Brain microvascular endothelial cell (primary cell): ENCODE measurements around the gene TMEM39B.

Experiments used
- DNase-seq: peaks from one replicate; pipeline ENCODE4 v3.0.0-alpha.2; 2020
- H3K27ac ChIP-seq: fragments of 250-450 bp; sonication (Bioruptor Pico); 2 replicates; pipeline ENCODE4 v1.5.1; 2020; ENCODE audit warnings: mild to moderate bottlenecking, moderate library complexity
- H3K27me3 ChIP-seq: fragments of 250-450 bp; sonication (Bioruptor Pico); replicated peaks from 2 replicates; pipeline ENCODE4 v1.5.1; 2020; ENCODE audit warnings: mild to moderate bottlenecking
- H3K36me3 ChIP-seq: fragments of 250-450 bp; sonication (Bioruptor Pico); replicated peaks from 2 replicates; pipeline ENCODE4 v1.5.1; 2020; ENCODE audit warnings: mild to moderate bottlenecking
- H3K4me3 ChIP-seq: 2 replicates; pipeline ENCODE4 v1.5.1; 2011; ENCODE audit warnings: low read depth, mild to moderate bottlenecking, control low read depth, low read length, moderate library complexity
- CTCF ChIP-seq: IDR thresholded peaks from 2 replicates; pipeline ENCODE4 v1.5.1; 2011; ENCODE audit warnings: low read depth, mild to moderate bottlenecking, moderate library complexity, low read length, control low read depth, inconsistent platforms; ENCODE audit errors: missing control alignments
- in situ Hi-C: cut with HindIII; loops from 2 replicates; pipeline ENCODE4 v1.10.0; 2017; ENCODE audit warnings: low sequenced_read_pairs, low pct_ligation_motif_present

The TMEM39B gene

GRCh38 chr1:32032275-32032615 is 40.5 kb upstream of the TMEM39B start:
- Histone ChIP-seq H3K4me3 (no peak overlapping the region), H3K36me3 (peaks cover 34% of the 10 kb centered on the region), H3K27ac (peak overlapping the region; percentile 57), H3K27me3 (no peaks in the 10 kb centered on the region)
- TF ChIP-seq CTCF: no peak
- DNase-seq: no peak
- in situ Hi-C loops: no loop called here

GRCh38 chr1:32035119-32035518 is 37.6 kb upstream of the TMEM39B start:
- TF ChIP-seq CTCF: no peak
- H3K27me3 ChIP-seq: no peaks in the 10 kb centered on the region
- DNase-seq: no peak
- in situ Hi-C loops: no loop called here
- H3K27ac ChIP-seq: no peak overlapping the region
- H3K4me3 ChIP-seq: no peak overlapping the region
- peaks cover 60% of the 10 kb centered on the region for H3K36me3 ChIP-seq

GRCh38 chr1:32040711-32041110 is 32.0 kb upstream of the TMEM39B start:
- DNase-seq: no peak
- H3K27me3 ChIP-seq: no peaks in the 10 kb centered on the region
- no peak for TF ChIP-seq CTCF
- no peak overlapping the region for H3K4me3 ChIP-seq
- in situ Hi-C loops: no loop called here
- no peak overlapping the region for H3K27ac ChIP-seq
- H3K36me3 ChIP-seq: peaks cover 73% of the 10 kb centered on the region

GRCh38 chr1:32042330-32042729 is 30.4 kb upstream of the TMEM39B start:
- DNase-seq: no peak
- peaks cover 78% of the 10 kb centered on the region for H3K36me3 ChIP-seq
- H3K27ac ChIP-seq: no peak overlapping the region
- no peaks in the 10 kb centered on the region for H3K27me3 ChIP-seq
- no peak for TF ChIP-seq CTCF
- in situ Hi-C loops: no loop called here
- H3K4me3 ChIP-seq: no peak overlapping the region

- no peak overlapping the region for H3K4me3 ChIP-seq
- H3K36me3 ChIP-seq: peaks cover 78% of the 10 kb centered on the region
- no peak overlapping the region for H3K27ac ChIP-seq
- in situ Hi-C loops: no loop called here
- H3K27me3 ChIP-seq: no peaks in the 10 kb centered on the region
- DNase-seq: no peak
- TF ChIP-seq CTCF: no peak
Observed at GRCh38 chr1:32044234-32044633, 28.5 kb upstream of the TMEM39B start.

- Histone ChIP-seq H3K27ac (no peak overlapping the region), H3K27me3 (no peaks in the 10 kb centered on the region), H3K36me3 (peaks cover 71% of the 10 kb centered on the region), H3K4me3 (no peak overlapping the region)
- in situ Hi-C loops: no loop called here
- no peak for TF ChIP-seq CTCF
- DNase-seq: no peak
Observed at GRCh38 chr1:32045772-32046171, 27.0 kb upstream of the TMEM39B start.
